Lung (tissue), 12 donors: ENCODE results near the gene PHRF1. TPM values are rescaled to one million over a fixed set of nuclear protein-coding genes. Genes with fewer than 3 reads are reported as not detected.

ENCODE experiments used
- ATAC-seq: fragments of 200-7000 bp; cut with Tn5 transposase; one replicate; pipeline ENCODE4 v1.9.1; 2020; ENCODE audit warnings: moderate number of reproducible peaks; ENCODE audit not compliant: insufficient read depth, low FRiP score
- DNase-seq, 3 donors: peaks; one replicate each; pipeline ENCODE4 v3.0.0-alpha.2; 2013 to 2017
- H3K27ac ChIP-seq, 2 donors: one replicate each; pipeline ENCODE4 v1.5.1; 2013; ENCODE audit warnings: mild to moderate bottlenecking in 2 of 2, moderate library complexity in 2 of 2, control low read depth in 1 of 2, inconsistent platforms in 1 of 2, low read depth in 1 of 2, low read length in 1 of 2
- H3K27me3 ChIP-seq, 3 donors: one replicate each; pipeline ENCODE4 v1.5.1; 2013; ENCODE audit warnings: low read length in 2 of 3; ENCODE audit not compliant: control insufficient read depth in 3 of 3, insufficient read depth in 3 of 3
- H3K36me3 ChIP-seq, 4 donors: one replicate each; pipeline ENCODE4 v1.5.1; 2013; ENCODE audit warnings: low read length in 4 of 4, mild to moderate bottlenecking in 1 of 4, moderate library complexity in 1 of 4; ENCODE audit not compliant: control insufficient read depth in 4 of 4, insufficient read depth in 4 of 4
- H3K4me1 ChIP-seq, 5 donors: one replicate each; pipeline ENCODE4 v1.5.1; 2013; ENCODE audit warnings: low read length in 5 of 5, mild to moderate bottlenecking in 2 of 5, moderate library complexity in 1 of 5; ENCODE audit not compliant: control insufficient read depth in 5 of 5, insufficient read depth in 5 of 5
- H3K4me3 ChIP-seq: one replicate; pipeline ENCODE4 v1.5.1; 2013; ENCODE audit warnings: mild to moderate bottlenecking, control low read depth, moderate library complexity
- H3K9ac ChIP-seq, 2 donors: one replicate each; pipeline ENCODE4 v1.5.1; 2013; ENCODE audit warnings: low read length in 2 of 2, control low read depth in 1 of 2; ENCODE audit not compliant: insufficient read depth in 1 of 2
- H3K9me3 ChIP-seq, 4 donors: one replicate each; pipeline ENCODE4 v1.5.1; 2013; ENCODE audit warnings: low read length in 3 of 4, mild to moderate bottlenecking in 1 of 4, moderate library complexity in 1 of 4; ENCODE audit not compliant: control insufficient read depth in 4 of 4, insufficient read depth in 3 of 4
- WGBS, 2 donors: extraction: QIAGEN DNeasy Blood & Tissue Kit; methylation state at CpG; one replicate each; pipeline ENCODE4 v1.1.7; 2013; 5-methylcytosine and 5-hydroxymethylcytosine counted together
- polyA plus RNA-seq, 2 donors: library from polyadenylated mRNA; stranded (reverse); fragments of 200-250 nt; gene quantifications; one replicate each; pipeline ENCODE4 v1.2.1, GENCODE V29; 2013
- total RNA-seq, 2 donors: library from RNA; depleted of rRNA in 1 of 2; stranded (reverse); fragments of >200 nt in 1 of 2; gene quantifications; one replicate each; pipeline ENCODE4 v1.2.1, GENCODE V29; 2014 to 2021
- TF ChIP-seq, protein P1 (sequence below): IDR thresholded peaks from 2 replicates; pipeline ENCODE4 v1.5.1; 2012; ENCODE audit warnings: mild to moderate bottlenecking; ENCODE audit errors: control extremely low read depth, extremely low read depth
- donor health status: control.
- donor health status: control.
- donor health status: Bipolar disorder and iron deficiency.
- donor health status: healthy.
- donor health status: DM: yes; HTN: yes; CAD: no.

Gene PHRF1
- total and polyA plus RNA-seq, 4 donors, result 16.3 to 39.3 (median 23.5) TPM

DNA sequence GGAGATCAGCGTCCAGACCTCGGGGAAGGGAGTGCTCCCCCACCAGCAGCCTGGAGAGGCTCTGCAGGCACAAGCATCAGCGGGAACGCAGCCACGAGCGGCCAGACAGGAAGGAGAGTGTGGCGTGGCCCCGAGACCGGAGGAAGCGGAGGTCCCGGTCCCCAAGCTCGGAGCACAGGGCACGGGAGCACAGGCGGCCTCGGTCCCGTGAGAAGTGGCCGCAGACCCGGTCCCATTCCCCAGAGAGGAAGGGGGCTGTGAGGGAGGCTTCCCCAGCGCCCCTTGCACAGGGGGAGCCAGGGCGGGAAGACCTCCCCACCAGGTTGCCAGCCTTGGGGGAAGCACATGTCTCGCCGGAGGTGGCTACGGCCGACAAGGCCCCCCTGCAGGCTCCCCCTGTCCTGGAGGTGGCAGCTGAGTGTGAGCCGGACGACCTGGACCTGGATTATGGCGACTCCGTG lies 32.6 kb downstream of the PHRF1 start:
- H3K27me3 ChIP-seq, result no peaks in the 10 kb centered on the region
- WGBS, 2 donors, result 76 to 86% methylated on average over 24 to 28 of the region's 28 CpGs
- peaks cover 17 to 90% (median 38%) of the 10 kb centered on the region in 4 donors for H3K36me3 ChIP-seq
- TF ChIP-seq, protein P1, sequence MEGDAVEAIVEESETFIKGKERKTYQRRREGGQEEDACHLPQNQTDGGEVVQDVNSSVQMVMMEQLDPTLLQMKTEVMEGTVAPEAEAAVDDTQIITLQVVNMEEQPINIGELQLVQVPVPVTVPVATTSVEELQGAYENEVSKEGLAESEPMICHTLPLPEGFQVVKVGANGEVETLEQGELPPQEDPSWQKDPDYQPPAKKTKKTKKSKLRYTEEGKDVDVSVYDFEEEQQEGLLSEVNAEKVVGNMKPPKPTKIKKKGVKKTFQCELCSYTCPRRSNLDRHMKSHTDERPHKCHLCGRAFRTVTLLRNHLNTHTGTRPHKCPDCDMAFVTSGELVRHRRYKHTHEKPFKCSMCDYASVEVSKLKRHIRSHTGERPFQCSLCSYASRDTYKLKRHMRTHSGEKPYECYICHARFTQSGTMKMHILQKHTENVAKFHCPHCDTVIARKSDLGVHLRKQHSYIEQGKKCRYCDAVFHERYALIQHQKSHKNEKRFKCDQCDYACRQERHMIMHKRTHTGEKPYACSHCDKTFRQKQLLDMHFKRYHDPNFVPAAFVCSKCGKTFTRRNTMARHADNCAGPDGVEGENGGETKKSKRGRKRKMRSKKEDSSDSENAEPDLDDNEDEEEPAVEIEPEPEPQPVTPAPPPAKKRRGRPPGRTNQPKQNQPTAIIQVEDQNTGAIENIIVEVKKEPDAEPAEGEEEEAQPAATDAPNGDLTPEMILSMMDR, result no peak
- no peak overlapping the region for H3K4me3 ChIP-seq
- ATAC-seq, result no peak
- no peaks in the 10 kb centered on the region for H3K9me3 ChIP-seq
- no peak overlapping the region for H3K9ac ChIP-seq
- no peak overlapping the region for H3K27ac ChIP-seq
- DNase-seq, result no peak
- H3K4me1 ChIP-seq, result peaks cover 0 to 2% (median 0%) of the 10 kb centered on the region in 5 donors

DNA sequence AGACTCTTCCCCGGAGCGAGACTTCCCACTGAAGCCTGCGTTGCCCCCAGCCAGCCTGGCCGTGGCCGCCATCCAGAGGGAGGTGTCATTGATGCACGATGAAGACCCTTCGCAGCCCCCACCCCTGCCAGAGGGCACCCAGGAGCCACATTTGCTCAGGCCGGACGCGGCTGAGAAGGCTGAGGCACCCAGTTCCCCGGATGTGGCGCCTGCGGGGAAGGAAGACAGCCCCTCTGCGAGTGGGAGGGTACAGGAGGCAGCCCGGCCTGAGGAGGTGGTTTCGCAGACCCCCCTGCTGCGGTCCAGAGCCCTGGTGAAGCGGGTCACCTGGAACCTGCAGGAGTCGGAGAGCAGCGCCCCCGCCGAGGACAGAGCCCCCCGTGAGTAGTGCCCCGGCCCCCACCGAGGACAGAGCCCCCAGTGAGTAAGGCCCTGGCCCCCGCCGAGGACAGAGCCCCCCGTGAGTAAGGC lies 33.1 kb downstream of the PHRF1 start:
- ATAC-seq, result no peak

DNA sequence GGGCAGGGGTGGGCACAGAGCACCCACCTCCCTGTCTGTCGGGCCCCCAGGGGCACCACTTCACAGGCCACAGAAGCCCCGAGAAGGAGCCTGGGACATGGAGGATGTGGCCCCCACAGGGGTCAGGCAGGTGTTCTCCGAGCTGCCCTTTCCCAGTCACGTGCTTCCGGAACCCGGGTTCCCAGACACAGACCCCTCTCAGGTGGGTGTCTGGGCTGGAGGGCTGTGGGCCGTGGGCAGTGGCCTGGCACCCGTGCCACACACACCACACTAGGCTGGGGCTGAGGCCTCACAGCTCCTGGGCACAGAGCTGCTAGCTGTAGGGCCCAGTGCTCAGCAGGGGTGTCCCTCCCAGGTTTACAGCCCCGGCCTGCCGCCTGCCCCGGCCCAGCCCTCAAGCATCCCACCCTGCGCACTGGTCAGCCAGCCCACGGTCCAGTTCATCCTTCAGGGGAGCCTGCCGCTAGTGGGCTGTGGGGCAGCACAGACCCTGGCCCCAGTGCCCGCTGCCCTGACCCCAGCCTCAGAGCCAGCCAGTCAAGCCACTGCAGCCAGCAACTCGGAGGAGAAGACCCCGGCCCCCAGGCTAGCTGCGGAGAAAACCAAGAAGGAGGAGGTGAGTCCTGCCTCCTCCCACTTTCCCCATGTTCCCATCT lies 34.0 kb downstream of the PHRF1 start:
- TF ChIP-seq, protein P1, result no peak
- ATAC-seq (no peak), DNase-seq (no peak)
- Histone ChIP-seq H3K9ac (no peak overlapping the region), H3K4me1 (peaks cover 0 to 14% (median 7%) of the 10 kb centered on the region in 5 donors), H3K27me3 (no peaks in the 10 kb centered on the region), H3K9me3 (no peaks in the 10 kb centered on the region), H3K4me3 (no peak overlapping the region), H3K27ac (no peak overlapping the region), H3K36me3 (peaks cover 10 to 91% (median 33%) of the 10 kb centered on the region in 4 donors)
- 96 to 97% methylated on average over 18 of the region's 18 CpGs for WGBS, 2 donors

More for the DNA sequence above, 33.1 kb downstream of the PHRF1 start:
- 94 to 95% methylated on average over 28 of the region's 28 CpGs for WGBS, 2 donors
- Histone ChIP-seq H3K9me3 (no peaks in the 10 kb centered on the region), H3K36me3 (peaks cover 14 to 92% (median 36%) of the 10 kb centered on the region in 4 donors), H3K4me3 (no peak overlapping the region), H3K27ac (no peak overlapping the region), H3K27me3 (no peaks in the 10 kb centered on the region), H3K9ac (no peak overlapping the region), H3K4me1 (peaks cover 0 to 6% (median under 1%) of the 10 kb centered on the region in 5 donors)
- TF ChIP-seq, protein P1, result no peak
- no peak for DNase-seq
